ENCODE data around the gene DFFA. TPM values are rescaled to one million over a fixed set of nuclear protein-coding genes. Genes with fewer than 3 reads are reported as not detected.

The DFFA gene
- total and polyA plus RNA-seq, 9 of the 15 experiments (the other 6 are each of a cell fraction or from before 2014, with no cell fraction given), result 39.6 to 74.8 (median 59.2) TPM

- TF ChIP-seq NR2F6 (CRISPR knock-in tag; IDR thresholded peaks at IDR 0.05), result no peak
- no peak for TF ChIP-seq SNIP1 (IDR thresholded peaks at IDR 0.05; ENCODE audit: low read depth)
- TF ChIP-seq ETV5 (CRISPR knock-in tag; IDR thresholded peaks at IDR 0.05; ENCODE audit: low read depth), result no peak
- 0 out of 2 replicates have a peak, but pooled peaks have one; percentile 4 for TF ChIP-seq C11orf30 (IDR thresholded peaks at IDR 0.05; ENCODE audit: low read depth)
- TF ChIP-seq CC2D1A (IDR thresholded peaks at IDR 0.05), result 0 out of 2 replicates have a peak, but pooled peaks have one; percentile 33
- no peak for TF ChIP-seq ZNF398 (CRISPR knock-in tag; IDR thresholded peaks at IDR 0.05)
- no peak for TF ChIP-seq WHSC1 (IDR thresholded peaks at IDR 0.05; ENCODE audit: low read length)
- TF ChIP-seq ZNF165 (CRISPR knock-in tag; IDR thresholded peaks at IDR 0.05; ENCODE audit: borderline replicate concordance), result no peak
- TF ChIP-seq YBX1 (IDR thresholded peaks at IDR 0.05), result no peak
- no peak for TF ChIP-seq MBD2 (IDR thresholded peaks at IDR 0.05; ENCODE audit: borderline replicate concordance, low read depth)
- no peak for TF ChIP-seq ZNF445 (CRISPR knock-in tag; IDR thresholded peaks at IDR 0.05; ENCODE audit: low read depth)
- no peak for TF ChIP-seq LCOR (CRISPR knock-in tag; IDR thresholded peaks at IDR 0.05)
- TF ChIP-seq ILK (tag; IDR thresholded peaks at IDR 0.05; ENCODE audit: borderline replicate concordance, low read depth), result no peak
- no peak for TF ChIP-seq GATAD2B (IDR thresholded peaks at IDR 0.05; ENCODE audit: borderline replicate concordance)
- TF ChIP-seq GABPA (tag; conservative IDR thresholded peaks at IDR 0.05; ENCODE audit: low read depth), result no peak
- TF ChIP-seq CBX8 (IDR thresholded peaks at IDR 0.05; ENCODE audit: borderline replicate concordance, extremely low read depth, low read depth, low read length, poor library complexity, severe bottlenecking), result no peak
- TF ChIP-seq ZSCAN29 (IDR thresholded peaks at IDR 0.05), result 0 out of 2 replicates have a peak, but pooled peaks have one; percentile 43
- TF ChIP-seq MEF2D (tag; conservative IDR thresholded peaks at IDR 0.05; ENCODE audit: low read depth), result no peak
- TF ChIP-seq NR1H2 (CRISPR knock-in tag; IDR thresholded peaks at IDR 0.05), result 0 out of 2 replicates have a peak, but pooled peaks have one; percentile 17
These were observed 714 bp downstream of the DFFA start (continued) for GRCh38 chr1:10471411-10472219.

Data from K562 (cell line).